GM21786 (cell line): ENCODE results near the gene PARD3B.

ENCODE experiments used
- ATAC-seq: cut with Tn5 transposase; IDR thresholded peaks from one replicate; pipeline ENCODE4 v1.9.1; 2021; ENCODE audit not compliant: unreplicated experiment

The PARD3B gene

DNA sequence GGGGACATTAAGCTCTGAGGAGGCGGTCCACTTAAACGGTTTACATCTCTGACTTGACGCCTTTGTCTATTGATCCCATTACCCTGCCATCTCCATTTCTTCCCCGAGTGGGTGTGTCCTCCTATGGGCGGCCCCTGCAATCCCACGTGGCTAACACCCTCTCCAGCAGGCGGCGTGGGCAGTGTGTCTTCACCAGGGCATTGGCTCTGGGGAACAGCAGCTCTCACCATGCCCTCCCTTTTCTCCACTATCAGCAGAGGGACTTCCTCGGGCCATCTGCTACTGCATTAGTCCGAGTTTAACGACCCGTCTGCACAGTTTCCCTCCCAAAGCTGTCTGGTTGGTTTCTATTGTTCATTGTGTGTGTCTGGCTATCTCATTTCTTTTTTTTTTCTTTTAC is 625.1 kb downstream of the PARD3B start:
- ATAC-seq, result no peak

DNA sequence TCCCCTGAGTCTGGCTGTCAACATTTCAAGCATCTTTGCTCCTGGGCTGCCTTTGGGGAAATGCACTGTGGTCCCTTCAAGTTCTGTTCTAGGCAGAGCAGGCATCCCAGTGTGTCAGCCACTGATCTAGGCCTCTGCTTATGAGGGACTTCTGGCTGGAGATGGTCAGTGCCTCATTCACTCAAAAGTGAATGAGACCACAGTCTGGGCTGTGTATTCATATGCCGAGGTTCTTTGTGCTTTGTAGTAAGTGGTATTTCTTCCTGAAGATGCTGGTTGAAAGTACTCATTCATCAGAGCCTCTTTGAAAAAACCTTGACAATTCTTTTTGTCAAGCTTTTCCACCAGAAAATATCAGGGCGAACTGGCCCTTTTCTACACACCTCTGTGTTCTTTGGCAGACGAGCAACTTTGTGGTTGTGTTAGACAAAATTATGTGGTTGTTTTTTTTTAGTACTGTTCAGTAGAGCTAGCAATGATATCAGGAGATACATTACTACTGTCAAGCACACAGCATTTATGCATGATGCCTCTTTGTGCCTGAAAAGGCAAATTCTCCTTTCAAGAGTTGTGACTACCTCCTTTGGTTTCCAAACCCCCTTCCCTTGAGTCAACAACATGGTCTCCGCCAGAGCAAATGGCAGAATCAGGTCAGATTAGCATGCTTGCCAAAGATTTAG is 626.1 kb downstream of the PARD3B start:
- ATAC-seq, result no peak

DNA sequence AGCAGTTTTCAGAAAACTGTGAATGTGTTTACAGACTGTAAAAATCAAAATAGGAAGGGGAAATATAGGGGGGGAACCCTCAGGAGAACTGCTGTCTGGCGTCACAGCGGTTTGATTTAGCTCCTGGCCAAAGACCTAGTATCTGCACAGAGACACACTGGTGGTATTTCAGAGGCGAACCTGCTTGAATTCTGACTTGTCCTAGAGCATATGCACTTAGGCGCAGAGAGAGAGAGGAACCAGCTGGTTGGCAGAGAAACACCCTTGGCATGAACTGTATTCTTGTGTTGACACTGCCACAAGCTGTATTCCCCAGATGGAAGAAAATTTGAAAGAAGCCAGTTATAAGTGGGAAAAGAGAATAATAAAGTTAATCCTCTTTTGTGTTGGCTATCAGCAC is 630.6 kb downstream of the PARD3B start:
- no peak for ATAC-seq

DNA sequence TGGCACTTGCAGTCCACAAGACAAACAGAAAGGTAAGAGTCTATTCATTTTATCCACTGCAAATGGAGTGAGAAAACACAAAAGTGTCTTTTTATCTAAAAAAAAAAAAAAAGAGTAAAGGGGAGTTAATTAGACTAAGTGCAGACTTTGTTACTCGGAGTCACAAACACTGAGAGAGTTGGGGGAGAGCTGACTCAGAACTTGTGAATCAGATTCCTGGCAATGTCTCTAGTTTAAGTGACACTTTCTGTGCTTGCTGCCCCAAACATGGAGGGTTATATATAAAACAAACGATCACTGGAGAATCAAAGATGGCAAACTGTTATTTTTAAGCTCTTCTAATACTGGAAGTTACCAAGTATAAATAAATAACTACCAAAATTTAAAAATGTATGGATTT is 631.3 kb downstream of the PARD3B start:
- no peak for ATAC-seq

DNA sequence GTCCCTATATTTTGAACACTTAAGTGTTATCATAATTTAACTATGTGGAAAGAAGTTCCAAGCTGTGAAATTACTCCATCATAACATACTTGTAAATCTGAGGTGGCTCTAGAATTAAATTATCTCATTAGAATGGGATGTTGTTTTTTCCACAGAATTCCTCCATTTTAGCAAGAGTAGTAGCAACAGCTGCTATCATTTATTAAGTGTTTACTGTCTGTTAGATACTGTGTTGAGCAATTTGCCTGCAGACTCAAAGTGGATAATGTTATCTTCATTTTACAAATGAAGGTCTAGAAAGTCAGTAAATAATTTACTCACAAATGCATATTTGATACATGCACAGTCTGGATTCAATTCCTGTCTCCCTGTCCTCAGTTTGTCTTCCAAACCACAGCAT is 632.3 kb downstream of the PARD3B start:
- ATAC-seq, result no peak

DNA sequence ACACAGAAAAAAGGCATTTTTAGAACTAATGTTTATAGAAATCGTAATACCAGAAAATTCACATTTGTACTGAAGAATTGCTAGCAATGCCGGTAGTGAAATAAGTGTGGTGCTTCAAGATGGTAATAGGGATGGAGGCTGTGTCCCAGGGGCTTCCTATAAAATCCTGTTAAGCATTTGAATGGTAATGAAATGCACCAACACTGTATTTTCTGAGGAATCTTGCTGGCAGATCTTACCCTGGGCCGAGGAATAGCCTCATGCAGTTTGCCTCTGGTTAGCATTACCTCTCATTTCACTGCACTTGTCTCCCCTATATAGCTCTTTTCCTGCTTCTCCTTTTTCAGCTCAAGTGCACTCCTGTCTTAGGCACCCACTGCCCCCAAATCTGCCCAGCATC is 635.5 kb downstream of the PARD3B start:
- ATAC-seq, result no peak

DNA sequence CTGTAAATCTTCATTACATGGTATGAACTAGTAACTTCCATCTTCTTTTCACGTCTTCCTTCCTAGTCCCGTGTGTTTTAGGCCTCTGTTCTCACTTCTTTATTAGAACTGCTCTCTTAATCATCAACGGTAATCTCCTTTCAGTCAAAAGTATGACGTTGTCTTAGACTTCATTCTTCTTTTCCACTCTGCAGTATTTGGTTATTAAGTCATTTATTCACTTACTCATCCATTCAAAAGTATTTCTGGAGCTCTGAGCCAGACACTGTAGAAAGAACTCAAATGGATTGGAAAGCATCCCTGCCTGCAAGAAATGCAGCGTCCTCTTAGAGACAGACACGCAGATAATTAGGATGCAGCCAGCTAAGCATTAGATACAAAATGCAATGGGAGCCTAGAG is 642.5 kb downstream of the PARD3B start:
- ATAC-seq, result no peak

DNA sequence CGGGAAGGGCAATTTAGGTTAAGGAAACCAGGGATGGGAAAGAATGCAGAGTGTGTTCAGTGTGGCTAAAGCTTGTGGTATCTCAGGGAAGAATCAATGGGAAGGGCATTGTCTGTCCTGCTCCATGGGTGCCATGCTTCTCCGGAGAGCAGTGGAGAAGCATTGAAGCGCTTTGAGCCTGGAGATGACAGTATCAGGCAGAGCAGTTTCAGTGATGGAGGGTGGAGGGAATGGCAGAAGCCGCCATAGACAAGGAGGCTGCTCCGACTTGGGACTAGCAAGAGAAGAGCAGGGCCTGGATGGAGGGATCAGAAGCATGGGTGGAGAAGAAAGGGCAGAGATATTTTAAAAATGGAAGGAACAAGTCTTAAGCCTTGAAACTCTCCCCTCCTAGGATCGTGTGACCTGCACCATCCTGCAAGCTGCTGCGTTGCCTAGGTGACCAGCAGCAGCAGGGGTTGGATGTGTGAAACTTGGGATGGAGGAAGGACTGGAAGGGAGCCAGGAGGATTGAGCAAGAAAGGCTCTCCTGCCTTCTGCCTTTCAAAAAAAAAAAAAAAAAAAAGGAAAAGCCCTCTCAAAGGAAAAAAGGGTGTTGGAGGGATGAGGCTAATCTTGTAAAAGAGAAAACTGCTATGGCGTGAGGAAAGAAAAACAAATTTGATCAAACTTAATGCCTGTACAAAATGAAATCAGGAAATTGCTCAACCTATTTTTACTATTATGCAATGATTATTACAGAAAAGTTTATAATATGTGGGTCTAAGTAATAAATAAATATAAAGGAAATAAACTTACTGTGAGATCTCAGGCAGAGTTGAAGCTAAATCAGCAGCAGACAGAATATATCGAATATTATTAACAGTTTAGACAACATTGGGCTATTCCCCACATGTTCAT is 643.2 kb downstream of the PARD3B start:
- no peak for ATAC-seq

DNA sequence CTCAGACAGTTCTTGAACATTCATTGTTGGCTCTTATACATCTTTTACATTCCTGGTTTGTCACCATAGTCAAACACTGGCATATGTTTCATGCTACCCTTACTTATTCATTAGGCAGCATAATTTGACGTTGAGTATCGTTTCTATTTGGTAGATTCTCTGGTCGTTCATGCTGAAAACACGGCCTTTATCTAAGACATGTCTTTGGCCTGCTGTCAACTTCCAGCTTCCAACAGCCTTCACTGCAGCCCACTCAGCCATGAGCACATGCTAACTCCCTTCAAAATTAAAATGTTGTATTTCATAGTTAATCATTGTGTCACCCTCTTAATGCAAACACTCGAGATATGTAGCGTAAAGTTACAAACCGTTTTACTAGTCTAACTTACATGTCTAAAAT is 644.0 kb downstream of the PARD3B start:
- ATAC-seq, result no peak

DNA sequence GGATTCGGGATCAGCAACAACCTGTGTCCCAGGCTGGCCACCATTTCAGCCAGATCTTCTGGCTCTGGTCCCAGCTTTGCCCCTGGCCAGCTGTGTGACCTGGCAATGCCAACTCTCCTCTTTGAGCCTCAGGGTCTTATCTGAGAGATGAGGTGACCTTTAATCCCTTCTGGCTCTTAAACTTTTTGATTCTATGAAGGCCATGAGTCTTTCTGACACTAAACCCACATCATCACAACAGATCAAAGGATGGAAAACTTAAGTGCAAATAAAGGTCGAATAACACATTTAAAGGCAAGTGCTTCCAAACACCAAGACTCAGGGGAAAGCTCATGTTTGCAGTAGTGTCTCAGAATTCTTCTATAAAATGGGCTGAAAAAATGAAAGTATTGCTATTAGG is 645.3 kb downstream of the PARD3B start:
- ATAC-seq, result no peak

DNA sequence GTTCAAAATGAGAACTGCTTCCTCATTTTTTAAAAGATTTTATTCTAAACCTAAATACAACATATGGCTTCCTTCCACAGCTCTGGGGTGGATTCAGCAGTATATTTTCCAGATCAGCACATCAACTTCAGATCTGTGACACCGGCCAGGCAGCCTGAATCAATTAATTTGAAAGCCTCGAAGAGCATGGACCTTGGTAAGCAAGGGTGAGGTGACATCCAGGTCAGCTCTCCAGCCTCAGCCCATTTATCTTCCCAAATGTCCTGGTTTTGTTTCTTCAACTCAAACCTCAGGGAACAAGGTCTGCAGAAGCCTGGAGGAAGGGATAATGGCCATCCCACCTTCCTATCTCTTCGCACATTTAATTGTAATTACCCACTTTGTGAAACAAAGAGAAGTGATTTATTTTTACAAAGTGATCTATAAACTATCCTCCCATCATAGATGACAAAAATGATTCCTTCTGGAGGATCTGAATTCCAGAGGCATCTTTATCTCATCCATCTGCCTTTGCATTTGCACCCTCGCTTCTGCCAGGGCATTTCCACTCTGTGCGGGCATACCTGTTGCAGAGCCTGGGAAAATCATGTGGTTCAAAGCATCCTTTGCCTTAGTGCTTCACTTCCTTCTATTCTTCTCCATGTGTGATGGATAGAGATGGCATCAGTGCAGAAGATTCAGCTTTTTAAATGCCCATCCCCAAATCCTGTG is 648.0 kb downstream of the PARD3B start:
- no peak for ATAC-seq

DNA sequence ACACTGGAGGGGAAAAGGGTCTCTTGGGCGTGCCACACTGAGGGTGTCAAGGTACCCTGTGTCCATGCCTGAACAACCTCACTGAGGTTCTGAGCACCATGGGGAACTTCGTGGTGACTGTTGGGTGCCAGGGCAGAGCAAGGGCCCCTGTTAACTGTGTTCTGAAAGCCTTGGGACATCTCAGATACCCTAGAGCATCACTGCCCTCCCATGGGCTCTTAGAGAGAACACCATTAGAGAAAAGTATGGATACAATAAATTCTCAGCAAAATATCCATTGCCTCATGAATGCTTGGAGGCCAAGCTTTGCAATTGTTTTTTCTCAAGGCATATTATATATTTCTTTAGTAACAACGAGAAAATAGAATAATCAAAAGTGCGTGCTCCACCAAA is 648.6 kb downstream of the PARD3B start:
- no peak for ATAC-seq

DNA sequence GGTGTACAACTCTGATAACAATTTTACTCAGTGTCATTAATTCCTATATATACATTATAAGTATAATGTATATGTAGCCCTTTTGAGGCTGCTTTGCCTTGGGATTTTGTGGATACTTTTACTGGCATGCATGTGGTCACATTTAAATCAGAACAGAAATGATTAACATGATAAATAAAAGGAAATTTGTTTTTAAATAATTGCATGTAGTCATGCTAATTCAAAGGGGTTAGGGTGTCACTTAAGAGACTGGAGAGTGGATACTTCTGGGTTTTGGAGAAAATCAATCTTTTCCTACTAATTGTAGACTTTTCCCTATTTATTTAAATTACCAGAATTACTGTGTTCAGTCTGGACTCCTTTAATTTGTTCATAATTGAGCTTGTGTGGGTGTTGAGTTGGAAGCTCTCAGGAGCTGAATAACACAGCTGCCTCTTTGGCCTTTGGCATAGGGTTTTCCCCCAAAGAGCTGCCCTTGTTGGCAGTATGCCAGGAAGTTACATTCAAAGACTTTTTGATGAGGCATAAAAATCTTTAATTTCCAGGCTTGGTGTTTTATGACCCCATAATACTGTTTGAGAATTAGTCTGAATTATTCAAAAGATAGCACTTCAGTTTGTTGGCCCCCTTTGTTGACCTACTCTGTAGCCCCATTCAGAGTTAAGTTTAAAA is 652.3 kb downstream of the PARD3B start:
- no peak for ATAC-seq

DNA sequence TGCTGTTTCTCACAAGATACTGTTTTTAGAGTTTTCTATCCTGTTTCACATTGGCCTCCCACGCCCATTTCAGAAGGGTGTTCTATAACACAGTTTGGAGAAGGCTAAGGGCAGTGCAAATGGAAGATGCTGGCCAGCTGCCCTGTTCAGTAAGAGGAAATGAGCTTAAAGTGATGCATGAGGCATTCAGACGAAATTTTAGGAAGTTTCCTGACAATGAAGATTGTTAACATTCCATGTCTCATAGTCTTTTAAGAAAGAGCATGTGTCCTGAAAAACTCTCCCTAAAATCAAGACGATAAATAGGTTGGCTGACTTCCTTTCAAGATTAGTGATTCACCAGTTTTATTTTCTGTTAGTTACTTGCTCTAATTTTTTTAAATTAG is 652.9 kb downstream of the PARD3B start:
- ATAC-seq, result no peak

DNA sequence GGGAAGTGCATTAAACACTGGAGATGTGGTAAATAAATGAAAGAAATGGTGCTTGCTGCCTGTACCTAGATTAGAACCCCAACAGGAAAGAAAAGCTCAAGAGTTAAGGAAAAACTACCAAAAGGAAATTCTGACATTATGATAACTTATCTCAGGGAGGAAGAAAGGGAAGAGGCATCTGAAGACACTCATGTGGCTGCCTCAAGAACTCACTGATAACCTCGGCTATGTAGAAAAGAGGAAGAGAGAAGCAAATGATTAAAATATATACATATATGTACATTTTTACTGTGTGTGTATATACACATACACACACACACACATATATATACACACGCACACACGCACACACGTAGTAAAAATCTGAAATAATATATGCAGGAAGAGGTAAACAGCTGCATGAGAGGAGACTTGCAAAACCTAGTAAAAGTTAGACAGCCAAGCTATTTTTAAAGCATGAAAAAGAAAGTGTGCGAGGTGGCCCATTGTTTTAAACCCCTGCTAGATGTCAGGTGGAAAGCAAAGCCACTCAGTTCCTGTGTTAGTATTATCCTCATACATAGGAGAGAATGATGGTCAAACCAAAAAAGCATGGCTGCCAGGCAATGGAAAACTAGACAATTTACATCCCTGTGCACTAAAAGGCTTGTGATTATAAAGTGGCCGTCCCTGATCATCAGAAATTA is 654.0 kb downstream of the PARD3B start:
- ATAC-seq, result no peak

DNA sequence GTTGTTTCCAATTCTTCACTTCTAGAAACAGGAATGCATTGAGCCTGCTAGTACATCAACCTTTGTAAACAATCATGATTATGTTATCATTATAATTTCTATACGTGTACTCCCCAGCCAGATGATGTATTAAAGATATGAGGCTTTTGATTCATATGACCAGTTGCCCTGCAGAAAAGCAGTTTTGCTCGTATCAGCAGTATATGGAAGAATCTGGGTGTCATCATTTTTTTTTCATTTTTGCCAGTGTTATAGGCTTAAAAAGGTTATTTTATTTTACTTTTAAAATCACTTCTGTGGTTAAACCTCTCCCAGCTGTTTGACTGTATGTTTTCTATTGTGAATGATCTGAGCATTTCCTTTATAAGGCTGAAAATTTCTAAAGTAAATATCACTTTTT is 665.2 kb downstream of the PARD3B start:
- ATAC-seq, result no peak

DNA sequence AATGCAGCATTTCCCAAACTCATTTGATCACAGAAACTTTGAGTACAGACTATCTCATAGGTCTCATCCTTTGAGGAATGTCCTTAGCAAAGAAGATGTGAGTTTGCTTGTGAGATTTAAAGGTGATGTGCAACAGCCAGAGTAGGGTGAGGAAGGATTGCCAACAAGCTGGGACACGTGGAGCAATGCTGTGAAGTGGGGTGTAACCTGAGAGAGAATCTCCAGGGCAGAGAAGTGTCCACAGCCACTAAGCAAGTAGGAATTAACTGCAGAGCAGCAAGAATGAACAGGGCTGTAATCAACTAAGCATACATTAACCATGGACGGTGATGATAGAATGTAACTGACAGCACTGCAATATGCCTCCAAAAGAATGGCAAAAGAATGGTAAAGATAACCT is 667.1 kb downstream of the PARD3B start:
- no peak for ATAC-seq

DNA sequence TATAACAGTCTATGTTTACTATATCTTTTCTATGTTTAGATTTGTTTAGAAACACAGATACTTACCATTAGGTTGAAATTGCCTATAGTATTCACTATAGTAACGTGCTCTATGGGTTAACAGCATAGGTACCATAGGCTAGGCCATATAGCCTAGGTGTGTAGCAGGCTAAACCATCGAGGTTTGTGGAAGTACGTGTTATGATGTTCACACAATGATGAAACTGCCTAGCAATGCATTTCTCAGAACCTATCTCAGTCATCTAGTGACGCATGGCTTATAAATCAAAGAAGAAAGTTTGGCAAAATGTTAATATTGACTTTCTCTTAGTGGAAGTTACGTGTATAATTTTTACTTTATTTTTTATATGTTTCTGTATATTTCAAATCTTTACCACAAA is 670.8 kb downstream of the PARD3B start:
- ATAC-seq, result no peak

DNA sequence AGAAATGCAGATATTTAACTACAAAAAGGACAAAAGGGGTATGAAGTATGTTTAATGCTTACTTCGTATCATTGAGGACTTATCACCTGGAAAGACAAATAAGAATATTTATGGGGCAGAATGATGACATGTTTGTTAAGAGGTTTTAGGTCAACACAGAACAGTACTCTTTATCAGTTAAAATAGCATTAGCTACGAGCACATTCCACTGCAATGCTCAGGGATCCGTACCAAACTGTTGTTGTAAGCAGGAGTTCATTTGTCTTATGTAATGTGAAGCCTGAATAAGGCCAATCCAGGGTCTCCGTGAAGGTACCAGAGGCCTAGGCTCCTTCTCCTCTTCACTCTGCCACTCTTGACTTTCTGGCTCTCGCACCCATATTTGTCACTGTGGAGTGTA is 671.3 kb downstream of the PARD3B start:
- no peak for ATAC-seq

DNA sequence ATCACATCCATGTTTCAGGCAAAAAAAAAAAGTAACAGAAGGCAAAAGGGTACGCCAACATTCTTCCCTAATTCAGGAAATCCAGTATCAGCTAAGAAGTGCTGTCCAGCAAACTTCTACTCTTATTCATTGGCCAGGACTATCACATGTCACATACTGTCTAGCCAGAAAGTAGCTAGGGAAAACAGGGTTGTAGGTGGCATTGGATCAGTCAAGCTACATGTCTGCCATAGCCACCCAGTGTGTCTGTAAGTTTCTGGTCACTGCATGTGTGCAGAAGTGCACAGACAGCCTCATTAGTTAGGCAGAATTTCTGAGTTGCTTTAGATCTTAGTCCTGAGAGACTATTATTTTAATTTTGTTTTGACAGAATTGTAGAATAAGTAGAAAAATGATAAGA is 671.7 kb downstream of the PARD3B start:
- no peak for ATAC-seq

DNA sequence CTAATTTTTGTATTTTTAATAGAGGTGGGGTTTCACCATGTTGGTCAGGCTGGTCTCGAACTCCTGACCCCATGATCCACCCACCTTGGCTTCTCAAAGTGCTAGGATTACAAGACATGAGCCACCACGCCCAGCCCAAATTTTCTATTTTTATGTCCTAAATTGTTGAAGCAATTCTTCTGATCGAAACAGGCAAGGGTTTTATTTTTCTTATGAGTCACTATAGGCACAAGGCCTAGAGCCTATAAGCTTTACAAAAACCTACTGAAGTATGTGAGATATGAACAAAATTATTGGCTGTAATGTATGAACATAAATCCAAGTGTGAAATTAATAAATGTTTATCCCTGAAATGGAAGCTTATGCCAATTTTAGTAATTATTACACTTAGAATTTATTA is 672.8 kb downstream of the PARD3B start:
- no peak for ATAC-seq
